HepG2 (cell line): ENCODE results near the gene GLRX5. TPM values are rescaled to one million over a fixed set of nuclear protein-coding genes. Genes with fewer than 3 reads are reported as not detected.

ENCODE experiments used
- BORCS8-MEF2B ChIP-seq: sonication (generic); formaldehyde crosslinking; IDR thresholded peaks from 2 replicates; pipeline ENCODE4 v1.8.0; 2022; ENCODE audit warnings: mild to moderate bottlenecking, missing genetic modification reagents
- DMAP1 ChIP-seq: IDR thresholded peaks from 2 replicates; pipeline ENCODE4 v1.6.1; 2016
- ETV6 ChIP-seq: sonication (generic); formaldehyde crosslinking; conservative IDR thresholded peaks from 2 replicates; pipeline ENCODE4 v1.4.0; 2020; ENCODE audit warnings: missing genetic modification reagents
- FIP1L1 ChIP-seq: fragments of 200-400 bp; formaldehyde crosslinking; IDR thresholded peaks from 2 replicates; pipeline ENCODE4 v1.6.1; 2018; ENCODE audit warnings: low read depth, mild to moderate bottlenecking, low read length, moderate library complexity, borderline replicate concordance; ENCODE audit not compliant: insufficient read depth
- FOXP1 ChIP-seq, 2 experiments: fragments of 450-650 bp in 1 of 2; IDR thresholded peaks; 2 replicates each; pipeline ENCODE4 v1.6.1; 2017 to 2018; ENCODE audit warnings: antibody characterized with exemption in 1 of 2
- FOXP4 ChIP-seq: sonication (generic); formaldehyde crosslinking; IDR thresholded peaks from 2 replicates; pipeline ENCODE4 v1.4.0; 2020; ENCODE audit warnings: missing genetic modification reagents
- GABPA ChIP-seq, 2 experiments: IDR thresholded peaks; 2 replicates each; pipeline ENCODE4 v1.6.1; 2011 to 2016; ENCODE audit warnings: low read depth in 2 of 2, low read length in 1 of 2, missing biosample characterization in 1 of 2, missing genetic modification characterization in 1 of 2
- HMG20B ChIP-seq: conservative IDR thresholded peaks from 2 replicates; pipeline ENCODE4 v1.6.1; 2016; ENCODE audit warnings: missing genetic modification reagents, missing compliant biosample characterization
- HNF4A ChIP-seq: sonication (generic); formaldehyde crosslinking; IDR thresholded peaks from 2 replicates; pipeline ENCODE4 v1.4.0; 2020; ENCODE audit warnings: missing genetic modification reagents
- HOXA3 ChIP-seq: sonication (generic); formaldehyde crosslinking; IDR thresholded peaks from 2 replicates; pipeline ENCODE4 v1.5.0; 2020; ENCODE audit warnings: missing genetic modification reagents
- KDM2A ChIP-seq: sonication (generic); formaldehyde crosslinking; IDR thresholded peaks from 2 replicates; pipeline ENCODE4 v1.4.0; 2020; ENCODE audit warnings: low read depth, missing genetic modification reagents, borderline replicate concordance
- KLF6 ChIP-seq: IDR thresholded peaks from 2 replicates; pipeline ENCODE4 v1.8.0; 2016; ENCODE audit warnings: missing biosample characterization, missing genetic modification reagents
- NR2C2 ChIP-seq: sonication (generic); formaldehyde crosslinking; IDR thresholded peaks from 2 replicates; pipeline ENCODE4 v1.4.0; 2020; ENCODE audit warnings: missing genetic modification reagents, mild to moderate bottlenecking, moderate library complexity, borderline replicate concordance
- PHF21A ChIP-seq: sonication (generic); formaldehyde crosslinking; IDR thresholded peaks from 2 replicates; pipeline ENCODE4 v1.5.0; 2020; ENCODE audit warnings: mild to moderate bottlenecking, missing genetic modification reagents
- PITX1 ChIP-seq: sonication (generic); formaldehyde crosslinking; IDR thresholded peaks from 2 replicates; pipeline ENCODE4 v1.5.1; 2020; ENCODE audit warnings: mild to moderate bottlenecking, missing genetic modification reagents
- RXRB ChIP-seq: IDR thresholded peaks from 2 replicates; pipeline ENCODE4 v1.6.1; 2016; ENCODE audit warnings: borderline replicate concordance, missing genetic modification reagents, missing compliant biosample characterization
- SOX6 ChIP-seq, 2 experiments: fragments of 450-650 bp in 1 of 2; sonication (generic) in 1 of 2; formaldehyde crosslinking in 1 of 2; IDR thresholded peaks; 2 replicates each; pipeline versions ENCODE4 v1.4.0 to v1.6.1; 2017 to 2020; ENCODE audit warnings: antibody characterized with exemption in 1 of 2, mild to moderate bottlenecking in 1 of 2, missing genetic modification reagents in 1 of 2
- SSRP1 ChIP-seq: IDR thresholded peaks from 2 replicates; pipeline ENCODE4 v1.6.1; 2016; ENCODE audit warnings: control low read depth
- TCF12 ChIP-seq, 2 experiments: fragments of 450-650 bp in 1 of 2; sonication (generic) in 1 of 2; formaldehyde crosslinking in 1 of 2; IDR thresholded peaks; 2 replicates each; pipeline versions ENCODE4 v1.6.1 to v1.8.0; 2017 to 2022; ENCODE audit warnings: antibody characterized with exemption in 1 of 2, mild to moderate bottlenecking in 1 of 2, missing genetic modification reagents in 1 of 2, moderate library complexity in 1 of 2
- ZNF343 ChIP-seq: sonication (generic); formaldehyde crosslinking; IDR thresholded peaks from 2 replicates; pipeline ENCODE4 v1.4.0; 2020; ENCODE audit warnings: mild to moderate bottlenecking, missing genetic modification reagents
- ZNF678 ChIP-seq: sonication (generic); formaldehyde crosslinking; IDR thresholded peaks from 2 replicates; pipeline ENCODE4 v1.4.0; 2020; ENCODE audit warnings: mild to moderate bottlenecking, missing genetic modification reagents
- ZNF891 ChIP-seq: sonication (generic); formaldehyde crosslinking; IDR thresholded peaks from 2 replicates; pipeline ENCODE4 v1.5.0; 2020; ENCODE audit warnings: mild to moderate bottlenecking, missing genetic modification reagents
- polyA plus RNA-seq, 8 experiments: library from polyadenylated mRNA; depleted of rRNA in 3 of 8; stranded (reverse) in 7 of 8; unstranded in 1 of 8; fragments of >200 nt; fragmentation: Illumina TruSeq in 4 of 8; extraction: Trizol in 4 of 8; gene quantifications; 2 replicates each; pipeline versions ENCODE4 v1.2.1 to v1.2.3, GENCODE V29; 2011 to 2016; ENCODE audit warnings: low read depth in 4 of 8, missing spikeins in 1 of 8, mixed read lengths in 1 of 8; ENCODE audit not compliant: insufficient read depth in 1 of 8
- total RNA-seq, 5 experiments: library from RNA; depleted of rRNA; stranded (reverse); fragments of >200 nt; fragmentation: Illumina TruSeq; extraction: Trizol; gene quantifications; 2 replicates each; pipeline ENCODE4 v1.2.3, GENCODE V29; 2016; ENCODE audit warnings: low read depth in 1 of 5
- TF ChIP-seq, protein P1 (sequence below): sonication (generic); formaldehyde crosslinking; IDR thresholded peaks from 2 replicates; pipeline ENCODE4 v1.4.0; 2020; ENCODE audit warnings: missing genetic modification reagents

The GLRX5 gene
- total and polyA plus RNA-seq, 2 of the 13 experiments (the other 11 are each of a cell fraction or from before 2014, with no cell fraction given), result 122 to 146 TPM

GRCh38 chr14:95549656-95550585, 15.1 kb downstream of the GLRX5 start (continued):
- peak; percentile 92 for TF ChIP-seq FOXP4 (CRISPR knock-in tag)
- TF ChIP-seq PITX1 (CRISPR knock-in tag), result peak; percentile 88
- TF ChIP-seq ZNF343 (CRISPR knock-in tag), result no peak
- peak; percentile 95 for TF ChIP-seq RXRB
- peak; percentile 45; the same call in 1 of the 2 replicates for TF ChIP-seq ETV6 (CRISPR knock-in tag)
- TF ChIP-seq BORCS8-MEF2B, result peak; percentile 12; the same call in 1 of the 2 replicates
- TF ChIP-seq HNF4A, result peak; percentile 75
- peak; percentile 56; the same call in 1 of the 2 replicates for TF ChIP-seq KDM2A
- no peak for TF ChIP-seq FOXP1 (IDR thresholded peaks at IDR 0.05)
- peak; percentile 74 for TF ChIP-seq FOXP1 (CRISPR knock-in tag; IDR thresholded peaks at IDR 0.05)
- peak; percentile 95 for TF ChIP-seq PHF21A
- TF ChIP-seq, protein P1, sequence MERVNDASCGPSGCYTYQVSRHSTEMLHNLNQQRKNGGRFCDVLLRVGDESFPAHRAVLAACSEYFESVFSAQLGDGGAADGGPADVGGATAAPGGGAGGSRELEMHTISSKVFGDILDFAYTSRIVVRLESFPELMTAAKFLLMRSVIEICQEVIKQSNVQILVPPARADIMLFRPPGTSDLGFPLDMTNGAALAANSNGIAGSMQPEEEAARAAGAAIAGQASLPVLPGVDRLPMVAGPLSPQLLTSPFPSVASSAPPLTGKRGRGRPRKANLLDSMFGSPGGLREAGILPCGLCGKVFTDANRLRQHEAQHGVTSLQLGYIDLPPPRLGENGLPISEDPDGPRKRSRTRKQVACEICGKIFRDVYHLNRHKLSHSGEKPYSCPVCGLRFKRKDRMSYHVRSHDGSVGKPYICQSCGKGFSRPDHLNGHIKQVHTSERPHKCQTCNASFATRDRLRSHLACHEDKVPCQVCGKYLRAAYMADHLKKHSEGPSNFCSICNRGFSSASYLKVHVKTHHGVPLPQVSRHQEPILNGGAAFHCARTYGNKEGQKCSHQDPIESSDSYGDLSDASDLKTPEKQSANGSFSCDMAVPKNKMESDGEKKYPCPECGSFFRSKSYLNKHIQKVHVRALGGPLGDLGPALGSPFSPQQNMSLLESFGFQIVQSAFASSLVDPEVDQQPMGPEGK (CRISPR knock-in tag), result peak; percentile 95
- TF ChIP-seq ZNF678 (CRISPR knock-in tag), result no peak
- peak; percentile 25; the same call in 1 of the 2 replicates for TF ChIP-seq ZNF891 (CRISPR knock-in tag)
- TF ChIP-seq DMAP1 (CRISPR knock-in tag), result 0 out of 2 replicates have a peak, but pooled peaks have one; percentile 31
- peak; percentile 83 for TF ChIP-seq HOXA3 (CRISPR knock-in tag)
- peak; percentile 51 for TF ChIP-seq GABPA (IDR thresholded peaks at IDR 0.05; ENCODE audit: low read depth, low read length)
- peak; percentile 88 for TF ChIP-seq GABPA (CRISPR knock-in tag; IDR thresholded peaks at IDR 0.05; ENCODE audit: low read depth)
- TF ChIP-seq SOX6 (IDR thresholded peaks at IDR 0.05), result no peak
- peak; percentile 87 for TF ChIP-seq SOX6 (CRISPR knock-in tag; IDR thresholded peaks at IDR 0.05)
- 0 out of 2 replicates have a peak, but pooled peaks have one; percentile 64 for TF ChIP-seq KLF6
- TF ChIP-seq SSRP1 (CRISPR knock-in tag), result peak; percentile 77; the same call in 1 of the 2 replicates
- peak; percentile 87 for TF ChIP-seq NR2C2
- 0 out of 2 replicates have a peak, but pooled peaks have one; percentile 53 for TF ChIP-seq FIP1L1
- peak; percentile 24; the same call in 1 of the 2 replicates for TF ChIP-seq HMG20B
- TF ChIP-seq TCF12 (IDR thresholded peaks at IDR 0.05), result no peak
- TF ChIP-seq TCF12 (CRISPR knock-in tag; IDR thresholded peaks at IDR 0.05), result peak; percentile 79
